Hepatocyte (in vitro differentiated cells): ENCODE measurements around the gene SEMA4B.

Experiments used
- CTCF ChIP-seq: fragments of 200-600 bp; sonication (generic); IDR thresholded peaks from 2 replicates; pipeline ENCODE4 v1.5.1; 2016; ENCODE audit warnings: antibody characterized with exemption, mild to moderate bottlenecking; ENCODE audit not compliant: poor library complexity
- EZH2 ChIP-seq: fragments of 200-600 bp; sonication (generic); IDR thresholded peaks from 2 replicates; pipeline ENCODE4 v1.6.1; 2016; ENCODE audit warnings: antibody characterized with exemption, mild to moderate bottlenecking, borderline replicate concordance

- TF ChIP-seq CTCF (no peak), EZH2 (no peak)
Observed at GRCh38 chr15:90171623-90172022, 29.5 kb upstream of the SEMA4B start.
